ENCODE data around the gene ODAD2. TPM values are rescaled to one million over a fixed set of nuclear protein-coding genes. Genes with fewer than 3 reads are reported as not detected.
A peak's percentile ranks its signal among the peaks of the same experiment; 100 is the strongest.
"Not testable (repeated sequence)": the region's sequence is repeated elsewhere in the genome, so short reads cannot be mapped to it uniquely, and the experiment has no call there.

The ODAD2 gene
- total and polyA plus RNA-seq, 12 donors, result 0.41 to 1.7 (median 1.0) TPM; not detected in 5

- WGBS, 2 donors, result 1 to 2% methylated on average over 38 to 62 of the region's 62 CpGs
- intact Hi-C loops (cut with DNase I), result no loop called here
- no peak for TF ChIP-seq CTCF (IDR thresholded peaks at IDR 0.05)
- ATAC-seq (peak; percentile 72 to 92 (median 84)), DNase-seq (peak; percentile 8 to 26)
- Histone ChIP-seq H3K27ac (no peak overlapping the region), H3K4me3 (peak overlapping the region; percentile 41 to 67 (median 61)), H3K9me3 (no peaks in the 10 kb centered on the region), H3K27me3 (peaks cover 0 to 49% (median 18%) of the 10 kb centered on the region in 7 donors), H3K36me3 (no peaks in the 10 kb centered on the region), H3K4me1 (peaks cover 0 to 13% (median 0%) of the 10 kb centered on the region in 9 donors)
Observed at GRCh38 chr10:27998178-27998953, 513 bp downstream of the ODAD2 start.

DNA sequence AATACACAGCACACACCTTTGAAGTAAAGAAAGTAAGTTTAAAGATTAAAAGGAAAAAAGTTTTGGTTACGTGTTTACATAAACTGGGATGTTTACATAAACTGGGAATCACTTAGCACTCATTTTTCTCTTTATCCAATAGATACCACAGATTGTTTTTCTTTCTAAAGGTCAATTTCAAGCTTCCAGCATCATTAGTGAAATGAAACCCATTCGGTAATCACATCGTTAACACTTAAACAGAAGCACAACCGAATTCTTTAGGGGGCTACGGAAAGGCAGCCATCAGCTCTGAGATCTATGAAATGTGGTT is 1.1 kb downstream of the ODAD2 start:
- no peaks in the 10 kb centered on the region for H3K9me3 ChIP-seq
- no peak for TF ChIP-seq CTCF (IDR thresholded peaks at IDR 0.05)
- H3K27me3 ChIP-seq, result peaks cover 0 to 49% (median 18%) of the 10 kb centered on the region in 7 donors
- DNase-seq (no peak), ATAC-seq (no peak)
- H3K36me3 ChIP-seq, result no peaks in the 10 kb centered on the region
- no peak overlapping the region for H3K27ac ChIP-seq
- intact Hi-C loops (cut with DNase I), result no loop called here
- peak overlapping the region in 7 of 10 donors; percentile 60 to 67 (median 62) for H3K4me3 ChIP-seq
- 14% methylated on average over 5 of the region's 5 CpGs for WGBS, 2 donors
- H3K4me1 ChIP-seq, result peaks cover 0 to 13% (median 0%) of the 10 kb centered on the region in 9 donors

- no peak for TF ChIP-seq CTCF (IDR thresholded peaks at IDR 0.05)
- ATAC-seq, result no peak
- no peaks in the 10 kb centered on the region for H3K9me3 ChIP-seq
- no peak for DNase-seq
- no peak overlapping the region for H3K27ac ChIP-seq
- peaks cover 0 to 13% (median 0%) of the 10 kb centered on the region in 9 donors for H3K4me1 ChIP-seq
- no peaks in the 10 kb centered on the region for H3K36me3 ChIP-seq
- intact Hi-C loops (cut with DNase I), result no loop called here
- peaks cover 0 to 45% (median 18%) of the 10 kb centered on the region in 7 donors for H3K27me3 ChIP-seq
- H3K4me3 ChIP-seq, result no peak overlapping the region
- 55 to 60% methylated on average over 2 of the region's 2 CpGs for WGBS, 2 donors
Observed at GRCh38 chr10:27995311-27995710, 3.6 kb downstream of the ODAD2 start.

DNA sequence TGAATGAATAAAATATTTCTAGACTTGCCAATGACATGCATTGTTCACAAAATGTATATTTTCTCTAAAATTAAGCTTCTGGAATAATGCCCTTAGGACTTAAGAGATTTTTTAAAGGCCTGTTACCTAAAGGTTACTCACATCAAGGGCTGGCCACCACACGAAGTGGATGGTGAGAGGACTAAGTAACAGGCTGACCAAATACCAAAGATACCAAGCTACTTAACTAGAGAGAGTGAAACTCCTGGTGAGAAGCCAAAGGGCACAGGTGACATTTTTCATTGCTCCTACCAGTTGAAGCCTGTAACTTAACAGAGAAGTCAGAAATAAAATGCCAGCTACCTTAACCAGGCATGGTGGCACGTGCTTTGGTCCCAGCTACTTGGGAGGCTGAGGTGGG is 9.5 kb downstream of the ODAD2 start:
- H3K4me1 ChIP-seq; H3K4me3 ChIP-seq; ATAC-seq; H3K27ac ChIP-seq; H3K9me3 ChIP-seq; intact Hi-C loops (cut with DNase I); DNase-seq; H3K27me3 ChIP-seq; H3K36me3 ChIP-seq: not testable (repeated sequence)
- 53% methylated on average over 2 of the region's 2 CpGs for WGBS, 2 donors

DNA sequence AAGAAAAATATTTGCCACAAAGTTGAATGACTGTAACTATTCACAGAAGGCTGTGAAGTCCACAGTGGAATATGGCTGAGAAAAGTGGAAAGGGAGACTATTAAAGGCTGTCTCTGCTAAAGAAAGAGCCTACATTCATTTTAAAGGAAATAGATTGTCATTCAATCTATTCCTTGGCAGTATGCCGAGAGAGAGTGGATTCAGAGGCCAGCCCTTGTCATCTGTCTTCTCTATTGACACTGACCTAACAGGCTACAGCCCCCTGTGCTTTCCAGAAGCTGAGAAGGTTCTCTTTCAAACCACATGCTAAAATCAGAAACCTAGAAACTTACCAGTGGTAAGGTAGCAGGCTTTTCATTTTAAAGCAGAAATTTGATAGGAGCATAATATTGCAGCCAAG is 12.1 kb downstream of the ODAD2 start:
- no peak overlapping the region for H3K4me3 ChIP-seq
- no peak for TF ChIP-seq CTCF (IDR thresholded peaks at IDR 0.05)
- no peaks in the 10 kb centered on the region for H3K9me3 ChIP-seq
- H3K36me3 ChIP-seq, result no peaks in the 10 kb centered on the region
- ATAC-seq, result no peak
- no peaks in the 10 kb centered on the region for H3K4me1 ChIP-seq
- intact Hi-C loops (cut with DNase I), result no loop called here
- DNase-seq, result no peak
- no peak overlapping the region for H3K27ac ChIP-seq
- 29 to 32% methylated on average over 1 of the region's 1 CpG for WGBS, 2 donors
- H3K27me3 ChIP-seq, result peaks cover 0 to 4% (median 0%) of the 10 kb centered on the region in 7 donors

Data from heart right ventricle (tissue), 16 donors.